ENCODE measurements around the gene MYH9. TPM values are rescaled to one million over a fixed set of nuclear protein-coding genes. Genes with fewer than 3 reads are reported as not detected.
"Not testable (repeated sequence)": the region's sequence is repeated elsewhere in the genome, so short reads cannot be mapped to it uniquely, and the experiment has no call there.

Gene MYH9
- total RNA-seq, 4 donors from 2014 or later = 228 to 375 (median 275) TPM

- peak overlapping the region in 2 of 3 donors; percentile 16 to 23 for H3K4me3 ChIP-seq (replicated peaks in 1 of 3)
- no peaks in the 10 kb centered on the region for H3K36me3 ChIP-seq
- no peaks in the 10 kb centered on the region for H3K27me3 ChIP-seq
- H3K4me1 ChIP-seq = peaks cover 39 to 48% of the 10 kb centered on the region in 2 donors
- intact Hi-C loops (cut with DNase I) = no loop called here
- H3K27ac ChIP-seq = peak overlapping the region; percentile 87 to 95 (median 91)
- H3K9me3 ChIP-seq = no peaks in the 10 kb centered on the region
- peak; percentile 100 for DNase-seq
- TF ChIP-seq, protein P1, sequence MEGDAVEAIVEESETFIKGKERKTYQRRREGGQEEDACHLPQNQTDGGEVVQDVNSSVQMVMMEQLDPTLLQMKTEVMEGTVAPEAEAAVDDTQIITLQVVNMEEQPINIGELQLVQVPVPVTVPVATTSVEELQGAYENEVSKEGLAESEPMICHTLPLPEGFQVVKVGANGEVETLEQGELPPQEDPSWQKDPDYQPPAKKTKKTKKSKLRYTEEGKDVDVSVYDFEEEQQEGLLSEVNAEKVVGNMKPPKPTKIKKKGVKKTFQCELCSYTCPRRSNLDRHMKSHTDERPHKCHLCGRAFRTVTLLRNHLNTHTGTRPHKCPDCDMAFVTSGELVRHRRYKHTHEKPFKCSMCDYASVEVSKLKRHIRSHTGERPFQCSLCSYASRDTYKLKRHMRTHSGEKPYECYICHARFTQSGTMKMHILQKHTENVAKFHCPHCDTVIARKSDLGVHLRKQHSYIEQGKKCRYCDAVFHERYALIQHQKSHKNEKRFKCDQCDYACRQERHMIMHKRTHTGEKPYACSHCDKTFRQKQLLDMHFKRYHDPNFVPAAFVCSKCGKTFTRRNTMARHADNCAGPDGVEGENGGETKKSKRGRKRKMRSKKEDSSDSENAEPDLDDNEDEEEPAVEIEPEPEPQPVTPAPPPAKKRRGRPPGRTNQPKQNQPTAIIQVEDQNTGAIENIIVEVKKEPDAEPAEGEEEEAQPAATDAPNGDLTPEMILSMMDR (IDR thresholded peaks at IDR 0.05) = peak in 5 of 6 experiments; percentile 20 to 57 (median 37)
- TF ChIP-seq POLR2A (IDR thresholded peaks at IDR 0.05) = peak; percentile 57 to 97
- 18 to 45% methylated on average over 39 to 43 of the region's 56 CpGs for WGBS, 2 donors
These were observed 22.4 kb upstream of the MYH9 start for GRCh38 chr22:36409911-36410756.

GRCh38 chr22:36409554-36409910 is 21.8 kb upstream of the MYH9 start:
- intact Hi-C loops (cut with DNase I); DNase-seq; H3K9me3 ChIP-seq; H3K36me3 ChIP-seq; H3K27me3 ChIP-seq: not testable (repeated sequence)
- Histone ChIP-seq H3K4me1 (peaks cover 40 to 49% of the 10 kb centered on the region in 2 donors), H3K27ac (peak overlapping the region; percentile 87 to 95 (median 91)), H3K4me3 (replicated peaks in 1 of 3) (peak overlapping the region in 2 of 3 donors; percentile 16 to 23)
- WGBS, 2 donors = 54 to 63% methylated on average over 15 of the region's 15 CpGs

DNA sequence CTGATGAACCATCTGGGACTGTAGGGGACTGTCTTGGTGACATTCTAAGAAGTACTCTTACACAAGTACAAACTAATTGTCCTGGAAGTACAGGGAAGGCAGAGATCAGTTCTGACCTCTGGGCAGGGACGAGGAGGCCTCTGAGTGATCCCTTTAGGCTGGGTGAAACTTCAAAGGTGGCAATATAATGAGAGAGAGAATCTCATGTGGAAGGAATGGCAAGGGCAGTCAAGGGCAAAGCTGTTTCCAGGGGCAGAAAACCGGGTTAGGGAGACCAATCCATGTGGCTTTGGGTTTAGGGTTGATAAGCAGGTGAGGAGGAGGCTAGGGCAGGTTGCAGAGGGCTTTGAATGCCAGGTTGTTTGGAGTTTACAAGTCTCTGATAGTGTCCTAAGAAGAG is 21.3 kb upstream of the MYH9 start:
- Histone ChIP-seq H3K9me3 (no peaks in the 10 kb centered on the region), H3K4me3 (replicated peaks in 1 of 3) (no peak overlapping the region), H3K27me3 (no peaks in the 10 kb centered on the region), H3K27ac (peak overlapping the region; percentile 87 to 95 (median 91)), H3K4me1 (peaks cover 40 to 49% of the 10 kb centered on the region in 2 donors), H3K36me3 (no peaks in the 10 kb centered on the region)
- WGBS, 2 donors = 70 to 71% methylated on average over 2 of the region's 2 CpGs
- intact Hi-C loops (cut with DNase I) = no loop called here
- no peak for DNase-seq
- no peak for TF ChIP-seq POLR2A (IDR thresholded peaks at IDR 0.05)
- TF ChIP-seq, protein P1 (IDR thresholded peaks at IDR 0.05) = no peak

GRCh38 chr22:36406721-36407120 is 19.0 kb upstream of the MYH9 start:
- no peaks in the 10 kb centered on the region for H3K36me3 ChIP-seq
- H3K27me3 ChIP-seq = no peaks in the 10 kb centered on the region
- intact Hi-C loops (cut with DNase I) = no loop called here
- peaks cover 40 to 49% of the 10 kb centered on the region in 2 donors for H3K4me1 ChIP-seq
- no peak overlapping the region for H3K4me3 ChIP-seq (replicated peaks in 1 of 3)
- peak overlapping the region; percentile 66 to 95 (median 78) for H3K27ac ChIP-seq
- H3K9me3 ChIP-seq = no peaks in the 10 kb centered on the region
- no peak for TF ChIP-seq POLR2A (IDR thresholded peaks at IDR 0.05)
- TF ChIP-seq, protein P1 (IDR thresholded peaks at IDR 0.05) = no peak
- 35 to 44% methylated on average over 6 of the region's 6 CpGs for WGBS, 2 donors
- DNase-seq = peak; percentile 58 to 66

- no peak overlapping the region for H3K4me3 ChIP-seq (replicated peaks in 1 of 3)
- peak overlapping the region; percentile 66 to 95 (median 78) for H3K27ac ChIP-seq
- no peaks in the 10 kb centered on the region for H3K36me3 ChIP-seq
- intact Hi-C loops (cut with DNase I) = no loop called here
- no peaks in the 10 kb centered on the region for H3K27me3 ChIP-seq
- no peaks in the 10 kb centered on the region for H3K9me3 ChIP-seq
- TF ChIP-seq, protein P1 (IDR thresholded peaks at IDR 0.05) = peak in 1 of 6 experiments; percentile 7
- no peak for TF ChIP-seq POLR2A (IDR thresholded peaks at IDR 0.05)
- DNase-seq = peak; percentile 80 to 84
- WGBS, 2 donors = 55 to 60% methylated on average over 8 to 9 of the region's 9 CpGs
- H3K4me1 ChIP-seq = peaks cover 34 to 42% of the 10 kb centered on the region in 2 donors
These were observed 18.1 kb upstream of the MYH9 start for GRCh38 chr22:36405671-36406538.
